BJ (cell line): ENCODE measurements around the gene TRPM2. TPM values are rescaled to one million over a fixed set of nuclear protein-coding genes. Genes with fewer than 3 reads are reported as not detected.

ENCODE experiments used
- CTCF ChIA-PET: fragments of 350-600 bp; formaldehyde crosslinking; extraction: SDS; loops from one replicate; lab custom pipeline; 2021; ENCODE audit warnings: antibody characterized with exemption, inconsistent platforms; lab: Yijun Ruan, JAX
- POLR2A ChIA-PET: fragments of 300-600 bp; sonication (Branson Sonifier 250); formaldehyde crosslinking; extraction: SDS; loops from one replicate; lab custom pipeline; 2021; ENCODE audit warnings: antibody characterized with exemption; lab: Charles Lee
- DNase-seq: peaks from one replicate; pipeline ENCODE4 v3.0.0-alpha.2; 2011; ENCODE audit warnings: low read depth
- H3K27me3 ChIP-seq: 2 replicates; pipeline ENCODE4 v1.6.0; 2011; ENCODE audit warnings: low read length; ENCODE audit not compliant: control insufficient read depth, insufficient read depth
- H3K36me3 ChIP-seq: 2 replicates; pipeline ENCODE4 v1.5.1; 2011; ENCODE audit warnings: low read length; ENCODE audit not compliant: control insufficient read depth, insufficient read depth
- H3K4me3 ChIP-seq: 2 replicates; pipeline ENCODE4 v1.5.1; 2011; ENCODE audit warnings: low read depth, mild to moderate bottlenecking, control low read depth, low read length
- CTCF ChIP-seq: IDR thresholded peaks from 2 replicates; pipeline ENCODE4 v1.5.1; 2011; ENCODE audit warnings: low read depth, mild to moderate bottlenecking, control low read depth, inconsistent platforms, low read length, moderate library complexity; ENCODE audit not compliant: insufficient read depth
- polyA plus RNA-seq: library from polyadenylated mRNA; depleted of rRNA; stranded (reverse); fragments of >200 nt; gene quantifications from 2 replicates; pipeline ENCODE4 v1.2.3, GENCODE V29; 2011

The TRPM2 gene
- polyA plus RNA-seq, 1 experiment = not detected

GRCh38 chr21:44344541-44345183 is 8.8 kb upstream of the TRPM2 start:
- no peak for TF ChIP-seq CTCF
- no peak for DNase-seq
- Histone ChIP-seq H3K36me3 (no peaks in the 10 kb centered on the region), H3K27me3 (peaks cover 16% of the 10 kb centered on the region), H3K4me3 (no peak overlapping the region)
- POLR2A ChIA-PET = no interaction called here
- CTCF ChIA-PET = interaction anchor here (0.9 kb wide), 1 partner anchor 40 kb away, joined by 3 read pairs; no protein-coding TSS in a partner anchor

GRCh38 chr21:44345495-44345894 is 7.9 kb upstream of the TRPM2 start:
- ChIA-PET CTCF (no interaction called here), POLR2A (no interaction called here)
- Histone ChIP-seq H3K36me3 (no peaks in the 10 kb centered on the region), H3K4me3 (no peak overlapping the region), H3K27me3 (peaks cover 16% of the 10 kb centered on the region)
- TF ChIP-seq CTCF = no peak
- DNase-seq = no peak

- DNase-seq = no peak
- Histone ChIP-seq H3K27me3 (peaks cover 23% of the 10 kb centered on the region), H3K36me3 (no peaks in the 10 kb centered on the region), H3K4me3 (no peak overlapping the region)
- ChIA-PET CTCF (no interaction called here), POLR2A (no interaction called here)
- no peak for TF ChIP-seq CTCF
Observed at GRCh38 chr21:44347911-44348451, 5.4 kb upstream of the TRPM2 start.

GRCh38 chr21:44348861-44349260 is 4.6 kb upstream of the TRPM2 start:
- Histone ChIP-seq H3K36me3 (no peaks in the 10 kb centered on the region), H3K27me3 (peaks cover 23% of the 10 kb centered on the region), H3K4me3 (no peak overlapping the region)
- ChIA-PET CTCF (no interaction called here), POLR2A (no interaction called here)
- no peak for DNase-seq
- TF ChIP-seq CTCF = no peak

GRCh38 chr21:44349416-44349846 is 4.0 kb upstream of the TRPM2 start:
- POLR2A ChIA-PET = no interaction called here
- no peak for TF ChIP-seq CTCF

More at GRCh38 chr21:44349416-44349846, 4.0 kb upstream of the TRPM2 start:
- CTCF ChIA-PET = no interaction called here
- peaks cover 23% of the 10 kb centered on the region for H3K27me3 ChIP-seq
- no peaks in the 10 kb centered on the region for H3K36me3 ChIP-seq
- DNase-seq = no peak
- no peak overlapping the region for H3K4me3 ChIP-seq
